GM12865 (cell line): Measurements from ENCODE around the gene SEC11A.

Experiments
- DNase-seq: peaks from one replicate; pipeline ENCODE4 v3.0.0; 2010; ENCODE audit warnings: low read depth
- H3K4me3 ChIP-seq: 2 replicates; pipeline ENCODE4 v1.5.1; 2011; ENCODE audit warnings: mild to moderate bottlenecking, low read depth, low read length, control low read depth
- TF ChIP-seq, protein P1 (sequence below): IDR thresholded peaks from 2 replicates; pipeline ENCODE4 v1.5.1; 2011; ENCODE audit warnings: low read length, control low read depth, low read depth, inconsistent platforms; ENCODE audit not compliant: insufficient read depth; ENCODE audit errors: missing control alignments

The SEC11A gene

DNA sequence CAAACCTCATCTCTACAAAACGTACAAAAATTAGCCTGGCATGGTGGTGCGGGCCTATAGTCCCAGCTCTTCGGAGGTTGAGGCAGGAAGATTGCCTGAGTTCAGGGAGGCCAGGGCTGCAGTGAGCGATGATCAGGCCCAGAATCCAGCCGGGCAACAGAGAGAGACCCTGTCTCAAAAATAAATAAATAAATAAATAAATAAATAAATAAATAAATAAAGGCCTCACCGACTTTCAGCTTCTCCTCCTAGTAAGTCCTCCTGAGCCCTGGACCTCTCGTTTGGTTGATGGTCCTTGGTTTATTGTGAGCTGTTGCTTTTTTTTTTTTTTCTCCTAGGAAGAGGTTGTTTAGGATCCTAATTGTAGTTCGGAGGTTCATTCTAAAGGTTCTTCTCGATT is 86.9 kb downstream of the SEC11A start:
- TF ChIP-seq, protein P1, sequence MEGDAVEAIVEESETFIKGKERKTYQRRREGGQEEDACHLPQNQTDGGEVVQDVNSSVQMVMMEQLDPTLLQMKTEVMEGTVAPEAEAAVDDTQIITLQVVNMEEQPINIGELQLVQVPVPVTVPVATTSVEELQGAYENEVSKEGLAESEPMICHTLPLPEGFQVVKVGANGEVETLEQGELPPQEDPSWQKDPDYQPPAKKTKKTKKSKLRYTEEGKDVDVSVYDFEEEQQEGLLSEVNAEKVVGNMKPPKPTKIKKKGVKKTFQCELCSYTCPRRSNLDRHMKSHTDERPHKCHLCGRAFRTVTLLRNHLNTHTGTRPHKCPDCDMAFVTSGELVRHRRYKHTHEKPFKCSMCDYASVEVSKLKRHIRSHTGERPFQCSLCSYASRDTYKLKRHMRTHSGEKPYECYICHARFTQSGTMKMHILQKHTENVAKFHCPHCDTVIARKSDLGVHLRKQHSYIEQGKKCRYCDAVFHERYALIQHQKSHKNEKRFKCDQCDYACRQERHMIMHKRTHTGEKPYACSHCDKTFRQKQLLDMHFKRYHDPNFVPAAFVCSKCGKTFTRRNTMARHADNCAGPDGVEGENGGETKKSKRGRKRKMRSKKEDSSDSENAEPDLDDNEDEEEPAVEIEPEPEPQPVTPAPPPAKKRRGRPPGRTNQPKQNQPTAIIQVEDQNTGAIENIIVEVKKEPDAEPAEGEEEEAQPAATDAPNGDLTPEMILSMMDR, result no peak
- no peak overlapping the region for H3K4me3 ChIP-seq
- DNase-seq, result no peak

DNA sequence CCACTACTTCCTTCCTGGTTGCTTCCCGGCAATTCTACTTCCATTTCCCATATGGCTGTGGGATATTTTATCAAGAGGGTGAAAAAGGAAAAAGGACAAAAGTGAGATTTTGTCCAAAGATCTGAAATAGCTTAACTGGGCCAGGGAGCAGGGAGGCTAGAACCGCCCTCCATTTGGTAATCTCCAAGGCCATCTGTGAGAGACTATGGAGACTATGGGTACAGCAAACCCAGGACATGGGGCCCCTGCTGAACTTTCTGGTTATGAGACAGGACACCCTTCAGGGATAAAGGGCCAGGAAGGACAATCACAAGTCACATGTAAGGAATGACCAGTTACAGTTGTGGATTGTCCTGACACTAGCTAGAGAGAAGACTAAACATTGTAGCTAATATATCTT is 90.8 kb downstream of the SEC11A start:
- DNase-seq, result no peak
- H3K4me3 ChIP-seq, result no peak overlapping the region
- TF ChIP-seq, protein P1, result no peak

DNA sequence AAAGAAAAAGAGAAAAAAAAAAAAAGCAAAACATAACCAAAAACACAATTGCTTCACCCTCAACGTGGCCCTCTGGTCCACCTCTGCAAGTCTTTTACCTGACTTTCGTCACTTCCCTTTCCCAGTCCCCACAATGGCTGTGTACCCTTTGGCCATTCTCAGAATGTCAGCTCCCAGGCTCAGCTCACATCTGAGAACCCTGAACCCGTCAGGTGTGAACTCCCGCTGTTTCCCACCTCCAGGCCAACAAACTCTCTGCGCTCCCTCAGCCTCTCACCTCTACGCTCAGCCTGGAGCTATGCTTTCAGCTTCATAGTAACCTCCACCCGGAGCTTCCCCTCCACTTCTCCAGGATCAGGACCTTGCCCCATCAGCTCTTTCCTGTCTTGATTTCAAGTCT is 91.6 kb downstream of the SEC11A start:
- TF ChIP-seq, protein P1, result no peak
- H3K4me3 ChIP-seq, result no peak overlapping the region
- DNase-seq, result no peak

DNA sequence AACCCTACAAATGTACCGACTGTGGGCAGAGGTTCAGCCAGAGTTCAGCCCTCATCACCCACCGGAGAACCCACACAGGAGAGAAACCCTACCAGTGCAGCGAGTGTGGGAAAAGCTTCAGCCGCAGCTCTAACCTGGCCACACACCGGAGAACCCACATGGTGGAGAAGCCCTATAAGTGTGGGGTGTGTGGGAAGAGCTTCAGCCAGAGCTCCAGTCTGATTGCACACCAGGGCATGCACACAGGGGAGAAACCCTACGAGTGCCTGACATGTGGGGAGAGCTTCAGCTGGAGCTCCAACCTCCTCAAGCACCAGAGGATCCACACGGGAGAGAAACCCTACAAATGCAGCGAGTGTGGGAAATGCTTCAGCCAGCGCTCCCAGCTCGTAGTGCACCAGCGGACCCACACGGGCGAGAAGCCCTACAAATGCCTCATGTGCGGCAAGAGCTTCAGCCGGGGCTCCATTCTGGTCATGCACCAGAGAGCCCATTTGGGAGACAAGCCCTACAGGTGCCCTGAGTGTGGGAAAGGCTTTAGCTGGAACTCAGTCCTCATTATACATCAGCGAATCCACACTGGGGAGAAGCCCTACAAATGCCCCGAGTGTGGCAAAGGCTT is 94.5 kb downstream of the SEC11A start:
- no peak for DNase-seq
- H3K4me3 ChIP-seq, result no peak overlapping the region
- TF ChIP-seq, protein P1, result no peak

DNA sequence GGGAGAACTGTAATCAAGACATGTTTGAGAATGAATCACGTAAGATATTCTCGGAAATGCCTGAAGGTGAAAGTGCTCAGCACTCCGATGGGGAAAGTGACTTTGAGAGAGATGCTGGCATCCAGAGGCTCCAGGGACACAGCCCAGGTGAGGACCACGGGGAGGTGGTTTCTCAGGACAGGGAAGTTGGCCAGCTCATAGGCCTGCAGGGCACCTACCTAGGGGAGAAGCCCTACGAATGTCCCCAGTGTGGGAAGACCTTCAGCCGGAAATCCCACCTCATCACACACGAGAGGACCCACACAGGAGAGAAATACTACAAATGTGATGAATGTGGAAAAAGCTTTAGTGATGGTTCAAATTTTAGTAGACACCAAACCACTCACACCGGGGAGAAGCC is 95.3 kb downstream of the SEC11A start:
- no peak overlapping the region for H3K4me3 ChIP-seq

More for the DNA sequence above, 95.3 kb downstream of the SEC11A start:
- TF ChIP-seq, protein P1, result no peak
- no peak for DNase-seq
